GM13976 (cell line): ENCODE results near the gene RBFA.
A peak's percentile ranks its signal among the peaks of the same experiment; 100 is the strongest.
"Not testable (repeated sequence)": the region's sequence is repeated elsewhere in the genome, so short reads cannot be mapped to it uniquely, and the experiment has no call there.

Experiments
- DNase-seq: peaks from one replicate; pipeline ENCODE4 v3.0.0; 2012; ENCODE audit warnings: low spot score
- in situ Hi-C: fragments of 300-500 bp; cut with MboI; formaldehyde crosslinking; loops from one replicate; pipeline ENCODE4 v1.12.0; 2022; ENCODE audit warnings: low sequenced_read_pairs, mixed read lengths, inconsistent platforms; ENCODE audit not compliant: unreplicated experiment
- TF ChIP-seq, protein P1 (sequence below): IDR thresholded peaks from 2 replicates; pipeline ENCODE4 v1.5.1; 2012; ENCODE audit warnings: borderline replicate concordance, mild to moderate bottlenecking; ENCODE audit not compliant: insufficient read depth; ENCODE audit errors: extremely low read depth, missing control alignments, control extremely low read depth

Gene RBFA

DNA sequence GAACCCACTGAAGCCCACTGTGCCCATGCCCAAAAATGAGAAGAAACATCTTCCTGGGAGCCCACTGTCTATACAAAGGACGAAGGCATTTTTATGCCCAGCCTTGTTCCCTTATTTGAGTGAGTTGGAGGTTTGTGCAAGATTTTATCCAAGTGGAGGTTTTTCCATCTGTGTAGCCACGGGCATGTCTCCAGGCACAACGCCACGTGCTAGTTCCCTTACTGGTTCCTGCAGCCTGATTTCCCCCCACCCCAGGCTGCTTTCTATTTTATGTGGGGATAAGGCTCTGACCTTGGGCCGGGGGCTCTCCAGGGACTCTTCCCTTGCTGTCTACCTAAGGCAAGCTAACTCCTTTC, 23.7 kb upstream of the RBFA start:
- in situ Hi-C loops: no loop called here
- TF ChIP-seq, protein P1, sequence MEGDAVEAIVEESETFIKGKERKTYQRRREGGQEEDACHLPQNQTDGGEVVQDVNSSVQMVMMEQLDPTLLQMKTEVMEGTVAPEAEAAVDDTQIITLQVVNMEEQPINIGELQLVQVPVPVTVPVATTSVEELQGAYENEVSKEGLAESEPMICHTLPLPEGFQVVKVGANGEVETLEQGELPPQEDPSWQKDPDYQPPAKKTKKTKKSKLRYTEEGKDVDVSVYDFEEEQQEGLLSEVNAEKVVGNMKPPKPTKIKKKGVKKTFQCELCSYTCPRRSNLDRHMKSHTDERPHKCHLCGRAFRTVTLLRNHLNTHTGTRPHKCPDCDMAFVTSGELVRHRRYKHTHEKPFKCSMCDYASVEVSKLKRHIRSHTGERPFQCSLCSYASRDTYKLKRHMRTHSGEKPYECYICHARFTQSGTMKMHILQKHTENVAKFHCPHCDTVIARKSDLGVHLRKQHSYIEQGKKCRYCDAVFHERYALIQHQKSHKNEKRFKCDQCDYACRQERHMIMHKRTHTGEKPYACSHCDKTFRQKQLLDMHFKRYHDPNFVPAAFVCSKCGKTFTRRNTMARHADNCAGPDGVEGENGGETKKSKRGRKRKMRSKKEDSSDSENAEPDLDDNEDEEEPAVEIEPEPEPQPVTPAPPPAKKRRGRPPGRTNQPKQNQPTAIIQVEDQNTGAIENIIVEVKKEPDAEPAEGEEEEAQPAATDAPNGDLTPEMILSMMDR: no peak
- no peak for DNase-seq

DNA sequence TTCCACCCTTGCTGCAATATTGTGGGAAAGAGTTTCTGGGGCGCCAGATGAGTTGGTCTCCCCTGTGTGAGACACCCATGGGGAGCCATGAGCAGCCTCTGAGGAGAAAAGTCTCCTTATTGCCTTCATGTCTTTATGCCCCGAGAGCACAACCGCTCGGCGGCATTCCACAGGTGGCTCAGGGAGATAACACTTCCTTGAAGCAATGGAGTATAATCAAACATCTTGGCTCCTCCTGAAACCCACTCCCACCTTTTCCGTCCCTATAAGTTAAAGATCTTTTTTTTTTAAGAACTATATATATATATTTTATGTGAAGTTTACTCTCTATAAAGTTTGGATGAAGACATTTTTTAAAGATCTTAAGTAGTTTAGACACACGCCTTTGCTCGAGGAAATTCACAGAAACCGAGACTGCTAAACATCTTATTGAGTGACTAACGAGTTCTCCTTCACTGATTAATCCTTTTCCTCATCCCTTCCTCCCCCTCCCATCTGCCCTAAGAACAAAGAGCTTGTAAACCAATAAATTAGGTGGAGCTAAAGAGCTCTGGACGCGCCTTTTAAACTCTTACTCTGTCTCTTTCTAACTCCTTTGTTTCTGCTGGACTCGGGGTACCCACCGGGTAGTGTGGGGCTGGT, 22.6 kb upstream of the RBFA start:
- DNase-seq, in situ Hi-C loops: not testable (repeated sequence)

DNA sequence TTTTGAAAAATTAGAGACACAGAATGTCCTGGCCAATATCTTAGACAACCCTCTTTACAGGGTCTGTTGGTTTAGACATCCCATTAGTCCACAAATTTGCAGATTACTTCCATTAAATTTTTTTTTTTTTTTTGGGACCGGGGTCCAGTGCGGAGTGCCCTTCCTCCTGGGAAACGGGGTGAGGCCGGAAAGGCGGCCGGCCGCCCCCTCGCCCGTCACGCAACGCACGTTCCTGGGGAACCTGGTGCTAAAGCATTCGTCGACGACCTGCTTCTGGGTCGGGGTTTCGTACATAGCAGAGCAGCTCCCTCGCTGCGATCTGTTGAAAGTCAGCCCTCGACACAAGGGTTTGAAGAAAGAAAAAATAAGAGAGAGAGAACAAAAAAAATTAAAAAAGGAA, 21.5 kb upstream of the RBFA start:
- TF ChIP-seq, protein P1: no peak
- DNase-seq: no peak
- in situ Hi-C loops: no loop called here

DNA sequence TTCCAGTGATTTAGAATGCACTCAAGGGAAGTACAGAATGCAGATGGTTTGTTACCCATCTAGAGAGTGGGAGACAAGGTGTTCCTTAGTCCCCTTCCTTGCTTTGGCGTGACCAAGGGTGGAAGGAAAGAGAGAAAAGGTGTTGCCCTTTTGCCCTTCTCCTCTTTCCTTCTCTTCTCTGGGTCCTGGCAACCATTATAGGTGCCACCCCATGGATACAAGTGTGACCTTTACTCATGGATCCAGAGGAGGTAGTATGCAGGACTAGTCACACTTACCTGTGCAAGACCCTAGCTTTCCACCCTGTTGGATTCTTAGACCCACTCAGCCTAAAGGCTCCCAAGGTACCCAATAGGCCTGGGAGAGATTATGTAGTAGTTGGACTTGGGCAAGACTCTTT, 11.6 kb upstream of the RBFA start:
- in situ Hi-C loops: no loop called here
- TF ChIP-seq, protein P1: no peak
- no peak for DNase-seq

DNA sequence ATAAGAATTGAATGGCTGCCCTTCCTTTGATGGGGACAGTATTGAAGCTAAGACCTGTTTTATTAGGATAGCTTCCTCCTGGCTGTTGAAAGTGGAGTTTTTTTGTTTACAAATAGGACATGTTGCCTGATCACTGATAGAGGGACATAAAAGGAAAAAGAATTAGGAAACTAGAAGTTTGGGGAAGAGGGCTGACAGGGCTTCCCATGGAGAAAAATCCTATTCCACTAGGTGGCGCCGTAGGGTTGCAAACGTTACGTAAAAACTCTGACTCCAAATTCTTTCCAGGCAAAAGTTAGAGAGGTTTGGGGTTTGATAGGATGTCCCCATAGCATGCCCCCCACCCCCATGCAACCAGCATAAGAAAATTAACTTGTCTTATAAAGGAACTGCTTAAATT, 11.1 kb upstream of the RBFA start:
- no peak for DNase-seq
- in situ Hi-C loops: no loop called here

DNA sequence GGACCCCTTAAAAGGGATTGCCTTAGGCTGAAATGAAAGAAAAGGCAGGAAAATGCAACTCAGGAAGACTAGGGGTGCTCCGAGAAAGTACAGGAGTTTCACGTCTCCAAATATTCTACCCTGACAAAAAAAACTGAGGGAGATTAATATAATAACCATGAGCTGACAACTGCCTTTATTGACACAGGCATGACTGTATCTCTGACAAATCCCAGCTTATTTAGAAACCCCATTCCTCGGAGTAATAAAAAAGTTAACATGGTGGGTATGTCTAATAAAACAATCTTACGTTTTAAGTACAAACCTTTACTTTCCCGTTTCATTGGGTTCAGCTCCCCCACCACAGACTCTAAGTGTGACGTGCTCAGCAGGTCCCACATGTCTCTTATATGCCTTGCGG, 7.9 kb upstream of the RBFA start:
- DNase-seq: no peak

More for the DNA sequence above, 11.1 kb upstream of the RBFA start:
- TF ChIP-seq, protein P1: peak; percentile 16

DNA sequence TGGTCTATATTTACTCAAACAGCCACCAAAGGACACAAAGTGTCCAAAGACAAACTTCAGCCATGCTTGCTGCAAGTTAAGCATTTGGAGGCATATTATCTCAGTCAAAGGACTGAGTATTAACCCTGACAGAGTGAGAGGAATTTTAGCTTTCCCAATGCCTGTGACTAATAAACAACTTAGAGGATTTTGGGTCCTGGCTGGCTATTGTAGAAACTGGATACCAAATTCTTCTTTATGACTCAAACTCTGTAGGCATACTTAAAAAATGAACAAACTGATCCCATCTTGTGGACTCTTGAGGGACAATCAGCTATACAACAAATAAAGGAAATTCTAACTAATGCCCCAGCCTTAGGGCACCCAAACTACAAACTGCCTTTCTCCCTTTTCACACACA, 6.5 kb upstream of the RBFA start:
- DNase-seq, in situ Hi-C loops: not testable (repeated sequence)

More for the DNA sequence above, 7.9 kb upstream of the RBFA start:
- in situ Hi-C loops: no loop called here
- TF ChIP-seq, protein P1: no peak

DNA sequence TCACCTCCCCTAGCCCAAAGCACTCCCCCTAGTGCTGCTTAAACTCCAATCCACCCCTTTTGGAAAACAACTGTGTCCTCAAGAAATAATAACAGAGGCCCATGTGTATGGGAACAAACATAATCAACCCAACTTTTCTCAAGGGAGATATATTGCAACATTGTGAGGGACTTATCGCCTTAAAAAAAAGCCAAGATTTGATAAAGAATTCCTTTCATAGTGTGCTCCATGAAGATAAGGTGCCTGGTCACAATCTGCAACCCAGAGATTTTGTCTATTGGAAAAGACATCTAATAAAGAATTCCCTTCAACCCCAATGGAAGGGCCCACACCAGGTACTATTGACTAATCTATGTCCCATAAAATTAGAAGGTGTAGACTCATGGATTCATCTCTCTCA, 4.5 kb upstream of the RBFA start:
- in situ Hi-C loops: no loop called here
- TF ChIP-seq, protein P1: no peak
- DNase-seq: no peak
